ENCODE measurements around the gene IQCM.

IQCM gene

GRCh38 chr4:149749784-149750183 is 65.9 kb downstream of the IQCM start:
- H3K36me3 ChIP-seq (ENCODE audit: control insufficient read depth, insufficient read depth, low read length), result no peaks in the 10 kb centered on the region
- no peak overlapping the region for H3K27ac ChIP-seq (ENCODE audit: insufficient read depth, low read depth, low read length, poor library complexity, severe bottlenecking)
- 100% methylated on average over 1 of the region's 1 CpG; no CpG with 5 or more reads in 1 of the 2 experiments for WGBS, 2 experiments
- H3K27me3 ChIP-seq (ENCODE audit: control insufficient read depth, insufficient read depth, low read length, poor library complexity, severe bottlenecking), result no peaks in the 10 kb centered on the region
- no peak overlapping the region for H3K4me3 ChIP-seq (ENCODE audit: insufficient read depth, low read depth, low read length)
- H3K9me3 ChIP-seq (ENCODE audit: control insufficient read depth, low read length), result no peaks in the 10 kb centered on the region
- H3K4me1 ChIP-seq (ENCODE audit: control insufficient read depth, insufficient read depth, low read length), result no peaks in the 10 kb centered on the region

- no peak overlapping the region for H3K4me3 ChIP-seq (ENCODE audit: insufficient read depth, low read depth, low read length)
- no peaks in the 10 kb centered on the region for H3K4me1 ChIP-seq (ENCODE audit: control insufficient read depth, insufficient read depth, low read length)
- H3K27ac ChIP-seq (ENCODE audit: insufficient read depth, low read depth, low read length, poor library complexity, severe bottlenecking), result no peak overlapping the region
- H3K9me3 ChIP-seq (ENCODE audit: control insufficient read depth, low read length), result no peaks in the 10 kb centered on the region
- no peaks in the 10 kb centered on the region for H3K36me3 ChIP-seq (ENCODE audit: control insufficient read depth, insufficient read depth, low read length)
- WGBS, 2 experiments, result 83 to 100% methylated on average over 1 to 2 of the region's 2 CpGs
- H3K27me3 ChIP-seq (ENCODE audit: control insufficient read depth, insufficient read depth, low read length, poor library complexity, severe bottlenecking), result no peaks in the 10 kb centered on the region
Observed at GRCh38 chr4:149747646-149748045, 68.0 kb downstream of the IQCM start.

GRCh38 chr4:149746276-149746675 is 69.4 kb downstream of the IQCM start:
- Histone ChIP-seq H3K4me1 (ENCODE audit: control insufficient read depth, insufficient read depth, low read length) (no peaks in the 10 kb centered on the region), H3K9me3 (ENCODE audit: control insufficient read depth, low read length) (no peaks in the 10 kb centered on the region), H3K36me3 (ENCODE audit: control insufficient read depth, insufficient read depth, low read length) (no peaks in the 10 kb centered on the region), H3K4me3 (ENCODE audit: insufficient read depth, low read depth, low read length) (no peak overlapping the region), H3K27me3 (ENCODE audit: control insufficient read depth, insufficient read depth, low read length, poor library complexity, severe bottlenecking) (no peaks in the 10 kb centered on the region), H3K27ac (ENCODE audit: insufficient read depth, low read depth, low read length, poor library complexity, severe bottlenecking) (no peak overlapping the region)
- WGBS, 2 experiments, result 83% methylated on average over 1 of the region's 1 CpG; no CpG with 5 or more reads in 1 of the 2 experiments

- Histone ChIP-seq H3K36me3 (ENCODE audit: control insufficient read depth, insufficient read depth, low read length) (no peaks in the 10 kb centered on the region), H3K27ac (ENCODE audit: insufficient read depth, low read depth, low read length, poor library complexity, severe bottlenecking) (no peak overlapping the region), H3K4me1 (ENCODE audit: control insufficient read depth, insufficient read depth, low read length) (no peaks in the 10 kb centered on the region), H3K27me3 (ENCODE audit: control insufficient read depth, insufficient read depth, low read length, poor library complexity, severe bottlenecking) (no peaks in the 10 kb centered on the region), H3K9me3 (ENCODE audit: control insufficient read depth, low read length) (no peaks in the 10 kb centered on the region), H3K4me3 (ENCODE audit: insufficient read depth, low read depth, low read length) (no peak overlapping the region)
- WGBS, 2 experiments, result 100% methylated on average over 1 of the region's 1 CpG
Observed at GRCh38 chr4:149741186-149741831, 74.3 kb downstream of the IQCM start.

- Histone ChIP-seq H3K27me3 (ENCODE audit: control insufficient read depth, insufficient read depth, low read length, poor library complexity, severe bottlenecking) (no peaks in the 10 kb centered on the region), H3K4me3 (ENCODE audit: insufficient read depth, low read depth, low read length) (no peak overlapping the region), H3K4me1 (ENCODE audit: control insufficient read depth, insufficient read depth, low read length) (no peaks in the 10 kb centered on the region), H3K9me3 (ENCODE audit: control insufficient read depth, low read length) (no peaks in the 10 kb centered on the region), H3K27ac (ENCODE audit: insufficient read depth, low read depth, low read length, poor library complexity, severe bottlenecking) (no peak overlapping the region), H3K36me3 (ENCODE audit: control insufficient read depth, insufficient read depth, low read length) (no peaks in the 10 kb centered on the region)
- WGBS, 2 experiments, result 71% methylated on average over 7 of the region's 7 CpGs
Observed at GRCh38 chr4:149738156-149738555, 77.5 kb downstream of the IQCM start.

GRCh38 chr4:149735796-149736195 is 79.8 kb downstream of the IQCM start:
- Histone ChIP-seq H3K9me3 (ENCODE audit: control insufficient read depth, low read length) (no peaks in the 10 kb centered on the region), H3K4me3 (ENCODE audit: insufficient read depth, low read depth, low read length) (no peak overlapping the region), H3K4me1 (ENCODE audit: control insufficient read depth, insufficient read depth, low read length) (no peaks in the 10 kb centered on the region), H3K27me3 (ENCODE audit: control insufficient read depth, insufficient read depth, low read length, poor library complexity, severe bottlenecking) (no peaks in the 10 kb centered on the region), H3K36me3 (ENCODE audit: control insufficient read depth, insufficient read depth, low read length) (no peaks in the 10 kb centered on the region), H3K27ac (ENCODE audit: insufficient read depth, low read depth, low read length, poor library complexity, severe bottlenecking) (no peak overlapping the region)
- WGBS, 2 experiments, result 87 to 94% methylated on average over 3 of the region's 3 CpGs

- 95 to 100% methylated on average over 1 of the region's 1 CpG for WGBS, 2 experiments
- Histone ChIP-seq H3K4me3 (ENCODE audit: insufficient read depth, low read depth, low read length) (no peak overlapping the region), H3K27me3 (ENCODE audit: control insufficient read depth, insufficient read depth, low read length, poor library complexity, severe bottlenecking) (no peaks in the 10 kb centered on the region), H3K9me3 (ENCODE audit: control insufficient read depth, low read length) (no peaks in the 10 kb centered on the region), H3K36me3 (ENCODE audit: control insufficient read depth, insufficient read depth, low read length) (no peaks in the 10 kb centered on the region), H3K27ac (ENCODE audit: insufficient read depth, low read depth, low read length, poor library complexity, severe bottlenecking) (no peak overlapping the region), H3K4me1 (ENCODE audit: control insufficient read depth, insufficient read depth, low read length) (no peaks in the 10 kb centered on the region)
Observed at GRCh38 chr4:149728444-149728843, 87.2 kb downstream of the IQCM start.

GRCh38 chr4:149727663-149728062 is 88.0 kb downstream of the IQCM start:
- H3K9me3 ChIP-seq (ENCODE audit: control insufficient read depth, low read length), result no peaks in the 10 kb centered on the region

GRCh38 chr4:149723065-149723464 is 92.6 kb downstream of the IQCM start:
- no peak overlapping the region for H3K27ac ChIP-seq (ENCODE audit: insufficient read depth, low read depth, low read length, poor library complexity, severe bottlenecking)
- H3K9me3 ChIP-seq (ENCODE audit: control insufficient read depth, low read length), result no peaks in the 10 kb centered on the region
- H3K27me3 ChIP-seq (ENCODE audit: control insufficient read depth, insufficient read depth, low read length, poor library complexity, severe bottlenecking), result no peaks in the 10 kb centered on the region
- H3K36me3 ChIP-seq (ENCODE audit: control insufficient read depth, insufficient read depth, low read length), result no peaks in the 10 kb centered on the region
- 96 to 100% methylated on average over 1 to 2 of the region's 2 CpGs for WGBS, 2 experiments
- H3K4me3 ChIP-seq (ENCODE audit: insufficient read depth, low read depth, low read length), result no peak overlapping the region
- no peaks in the 10 kb centered on the region for H3K4me1 ChIP-seq (ENCODE audit: control insufficient read depth, insufficient read depth, low read length)

More at GRCh38 chr4:149727663-149728062, 88.0 kb downstream of the IQCM start:
- Histone ChIP-seq H3K4me1 (ENCODE audit: control insufficient read depth, insufficient read depth, low read length) (no peaks in the 10 kb centered on the region), H3K27me3 (ENCODE audit: control insufficient read depth, insufficient read depth, low read length, poor library complexity, severe bottlenecking) (no peaks in the 10 kb centered on the region), H3K36me3 (ENCODE audit: control insufficient read depth, insufficient read depth, low read length) (no peaks in the 10 kb centered on the region), H3K27ac (ENCODE audit: insufficient read depth, low read depth, low read length, poor library complexity, severe bottlenecking) (no peak overlapping the region), H3K4me3 (ENCODE audit: insufficient read depth, low read depth, low read length) (no peak overlapping the region)
- WGBS, 2 experiments, result 81 to 93% methylated on average over 1 of the region's 1 CpG

GRCh38 chr4:149719806-149720205 is 95.8 kb downstream of the IQCM start:
- H3K4me3 ChIP-seq (ENCODE audit: insufficient read depth, low read depth, low read length), result no peak overlapping the region
- no peaks in the 10 kb centered on the region for H3K27me3 ChIP-seq (ENCODE audit: control insufficient read depth, insufficient read depth, low read length, poor library complexity, severe bottlenecking)
- no peak overlapping the region for H3K27ac ChIP-seq (ENCODE audit: insufficient read depth, low read depth, low read length, poor library complexity, severe bottlenecking)
- H3K9me3 ChIP-seq (ENCODE audit: control insufficient read depth, low read length), result no peaks in the 10 kb centered on the region
- H3K36me3 ChIP-seq (ENCODE audit: control insufficient read depth, insufficient read depth, low read length), result no peaks in the 10 kb centered on the region
- H3K4me1 ChIP-seq (ENCODE audit: control insufficient read depth, insufficient read depth, low read length), result no peaks in the 10 kb centered on the region
- WGBS, 2 experiments, result 94 to 98% methylated on average over 1 of the region's 1 CpG

- no peak overlapping the region for H3K4me3 ChIP-seq (ENCODE audit: insufficient read depth, low read depth, low read length)
Observed at GRCh38 chr4:149719357-149719756, 96.3 kb downstream of the IQCM start.

More at GRCh38 chr4:149719357-149719756, 96.3 kb downstream of the IQCM start:
- no peaks in the 10 kb centered on the region for H3K4me1 ChIP-seq (ENCODE audit: control insufficient read depth, insufficient read depth, low read length)
- H3K27me3 ChIP-seq (ENCODE audit: control insufficient read depth, insufficient read depth, low read length, poor library complexity, severe bottlenecking), result no peaks in the 10 kb centered on the region
- H3K27ac ChIP-seq (ENCODE audit: insufficient read depth, low read depth, low read length, poor library complexity, severe bottlenecking), result no peak overlapping the region
- H3K9me3 ChIP-seq (ENCODE audit: control insufficient read depth, low read length), result no peaks in the 10 kb centered on the region
- no peaks in the 10 kb centered on the region for H3K36me3 ChIP-seq (ENCODE audit: control insufficient read depth, insufficient read depth, low read length)

Data from ectodermal cell (in vitro differentiated cells).